D721Med (cell line): ENCODE measurements around the gene FUT6.

Experiments
- DNase-seq: peaks from one replicate; pipeline ENCODE4 v3.0.0; 2011; ENCODE audit warnings: low spot score; ENCODE audit not compliant: insufficient read length
- FAIRE-seq: peaks from 2 replicates; lab custom pipeline; 2011; peaks lifted over from hg19 to GRCh38; lab: Jason Lieb, UNC
- TF ChIP-seq, protein P1 (sequence below): IDR thresholded peaks from 2 replicates; pipeline ENCODE4 v1.5.1; 2012; ENCODE audit warnings: mild to moderate bottlenecking, control low read depth; ENCODE audit not compliant: insufficient read depth; ENCODE audit errors: missing control alignments

FUT6 gene

DNA sequence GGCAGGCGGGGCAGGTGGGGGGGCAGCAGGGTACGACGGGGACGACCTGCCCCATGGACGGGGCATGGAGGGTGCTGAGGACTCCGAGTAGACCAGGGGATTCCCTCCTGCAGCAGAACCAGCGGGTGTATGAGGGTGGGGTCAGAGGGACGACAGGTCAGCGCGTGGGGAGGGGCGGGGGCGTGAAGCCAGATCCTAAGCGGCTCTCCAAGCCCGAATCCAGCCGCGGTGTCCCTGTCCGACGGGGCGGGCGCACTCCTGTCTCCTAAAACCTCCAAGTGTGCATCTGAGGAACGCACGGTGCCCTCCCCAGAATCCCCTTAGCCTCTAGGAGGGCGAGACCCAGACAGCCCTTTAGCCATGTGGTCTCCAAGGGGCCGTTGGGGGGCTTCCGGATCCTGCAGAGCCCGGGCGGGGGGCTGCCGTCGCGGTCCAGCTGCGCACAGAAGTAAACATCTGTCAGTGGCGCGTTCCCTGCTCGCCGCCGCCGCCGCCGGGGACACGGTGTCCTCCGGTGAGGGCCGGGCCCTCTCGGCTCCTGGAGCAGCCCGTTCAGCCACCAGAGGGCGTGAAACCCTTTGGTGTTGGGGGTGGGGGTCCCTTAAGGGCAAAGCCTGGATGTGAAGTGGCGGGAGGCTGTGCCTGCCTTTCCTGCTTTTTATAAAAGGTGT is 33.9 kb downstream of the FUT6 start:
- FAIRE-seq (no peak), DNase-seq (peak; percentile 94)
- TF ChIP-seq, protein P1, sequence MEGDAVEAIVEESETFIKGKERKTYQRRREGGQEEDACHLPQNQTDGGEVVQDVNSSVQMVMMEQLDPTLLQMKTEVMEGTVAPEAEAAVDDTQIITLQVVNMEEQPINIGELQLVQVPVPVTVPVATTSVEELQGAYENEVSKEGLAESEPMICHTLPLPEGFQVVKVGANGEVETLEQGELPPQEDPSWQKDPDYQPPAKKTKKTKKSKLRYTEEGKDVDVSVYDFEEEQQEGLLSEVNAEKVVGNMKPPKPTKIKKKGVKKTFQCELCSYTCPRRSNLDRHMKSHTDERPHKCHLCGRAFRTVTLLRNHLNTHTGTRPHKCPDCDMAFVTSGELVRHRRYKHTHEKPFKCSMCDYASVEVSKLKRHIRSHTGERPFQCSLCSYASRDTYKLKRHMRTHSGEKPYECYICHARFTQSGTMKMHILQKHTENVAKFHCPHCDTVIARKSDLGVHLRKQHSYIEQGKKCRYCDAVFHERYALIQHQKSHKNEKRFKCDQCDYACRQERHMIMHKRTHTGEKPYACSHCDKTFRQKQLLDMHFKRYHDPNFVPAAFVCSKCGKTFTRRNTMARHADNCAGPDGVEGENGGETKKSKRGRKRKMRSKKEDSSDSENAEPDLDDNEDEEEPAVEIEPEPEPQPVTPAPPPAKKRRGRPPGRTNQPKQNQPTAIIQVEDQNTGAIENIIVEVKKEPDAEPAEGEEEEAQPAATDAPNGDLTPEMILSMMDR, result peak; percentile 70

DNA sequence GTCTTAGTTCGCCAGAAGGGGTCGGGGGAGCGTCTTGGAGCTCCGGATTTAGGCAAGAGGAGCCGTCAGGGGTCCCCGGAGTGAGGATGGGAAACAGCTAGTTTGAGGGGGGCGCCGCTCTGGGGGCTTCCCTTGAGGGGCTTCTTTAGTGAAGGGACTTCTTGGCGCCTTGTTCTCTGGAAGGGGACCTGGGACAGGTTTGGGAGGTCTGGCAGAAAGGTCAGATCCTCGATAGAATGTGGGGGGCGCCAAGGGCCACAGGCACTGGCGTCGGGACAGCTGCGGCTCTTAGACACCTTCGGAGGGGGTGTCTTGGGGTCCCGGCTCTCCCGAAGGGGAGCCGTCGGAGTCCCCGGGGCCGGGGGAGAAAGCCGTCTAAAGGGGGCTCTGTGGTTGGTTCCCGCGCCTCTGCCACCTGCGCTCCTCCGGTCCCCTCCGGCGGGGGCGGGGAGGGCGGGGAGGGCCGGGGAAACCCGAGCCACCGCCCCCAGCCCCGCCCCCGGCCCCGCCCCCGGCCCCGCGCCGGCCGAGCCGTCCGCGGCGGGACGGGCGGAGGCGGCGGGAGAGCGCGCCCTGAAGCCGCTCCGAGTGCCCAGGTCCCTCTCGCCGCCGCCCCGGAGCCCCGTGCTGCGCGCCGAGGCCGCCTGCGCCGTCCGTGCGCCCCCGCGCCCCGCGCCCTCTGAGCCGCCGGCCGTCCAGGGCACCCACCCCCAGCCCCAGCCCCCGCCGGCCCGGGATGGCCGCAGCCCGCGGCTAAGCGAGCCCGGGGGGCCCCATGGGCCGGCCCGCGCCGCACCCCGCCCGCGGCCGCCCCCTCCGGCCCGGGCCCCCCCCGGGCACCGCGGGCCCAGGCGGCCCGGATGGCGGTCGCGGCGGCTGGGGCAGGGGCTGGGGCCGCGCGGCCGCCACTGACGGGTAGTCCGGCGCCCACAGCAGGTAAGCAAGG is 34.7 kb downstream of the FUT6 start, which contains the start of gene NRTN:
Gene NRTN, plus strand, starts transcription at position 552 of the 946 bp plus-strand sequence. CDS start 19,099 bp downstream, outside the sequence.
- no peak for FAIRE-seq
- TF ChIP-seq, protein P1, result no peak
- peak; percentile 74 for DNase-seq

DNA sequence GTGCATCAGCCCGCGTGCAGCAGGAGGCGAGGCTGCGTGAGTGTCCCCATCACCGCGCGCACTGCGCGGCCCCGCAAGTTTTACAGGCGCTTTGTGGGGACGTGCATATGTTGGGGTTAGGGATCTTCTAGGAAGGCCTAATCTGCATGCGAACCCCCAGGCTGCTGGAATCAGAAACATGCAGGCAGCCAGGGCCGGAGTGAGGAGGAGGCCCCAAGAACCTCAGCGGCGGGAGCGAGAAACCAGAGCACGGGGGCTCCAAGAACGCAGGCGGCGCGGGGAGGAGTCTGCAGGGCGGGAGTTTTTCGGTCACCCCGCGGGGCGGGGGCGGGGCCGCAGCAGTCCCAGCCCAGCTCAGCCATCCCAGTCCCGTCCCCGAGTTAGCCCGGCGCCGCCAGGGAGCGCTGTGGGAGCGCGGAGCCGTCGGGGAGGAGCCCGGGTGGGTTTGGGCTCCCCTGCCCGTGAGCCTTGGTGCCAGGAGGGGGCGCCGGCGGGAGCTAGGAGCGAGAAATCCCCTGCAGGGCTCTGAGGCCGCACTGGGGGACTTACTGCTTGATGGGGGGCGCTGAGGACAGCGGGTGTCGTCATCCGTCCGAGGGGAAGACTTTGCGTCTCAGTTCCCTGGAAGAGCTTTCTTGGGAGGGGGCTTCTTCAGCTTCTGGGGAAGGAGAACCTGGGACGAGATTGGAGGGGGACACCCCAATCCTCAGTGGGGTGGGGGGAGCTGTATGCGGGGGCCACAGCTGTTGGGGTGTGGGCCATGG is 35.6 kb downstream of the FUT6 start:
- TF ChIP-seq, protein P1, result peak; percentile 96
- FAIRE-seq (no peak), DNase-seq (peak; percentile 87)

DNA sequence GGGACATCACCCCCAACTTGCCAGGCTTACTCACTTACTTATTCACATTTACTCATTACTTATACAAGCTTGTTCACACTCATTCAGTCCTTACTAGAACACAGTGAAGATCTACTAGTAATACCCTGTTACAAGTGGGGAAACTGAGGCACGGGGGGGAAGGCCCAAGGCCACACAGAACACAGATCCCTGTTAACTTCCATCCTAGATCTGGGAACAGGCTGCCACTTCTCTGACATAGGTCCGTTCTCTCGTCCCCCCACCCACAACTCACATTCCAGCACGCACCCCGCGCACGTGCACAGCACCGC is 36.1 kb downstream of the FUT6 start:
- FAIRE-seq (no peak), DNase-seq (no peak)
- TF ChIP-seq, protein P1, result no peak

DNA sequence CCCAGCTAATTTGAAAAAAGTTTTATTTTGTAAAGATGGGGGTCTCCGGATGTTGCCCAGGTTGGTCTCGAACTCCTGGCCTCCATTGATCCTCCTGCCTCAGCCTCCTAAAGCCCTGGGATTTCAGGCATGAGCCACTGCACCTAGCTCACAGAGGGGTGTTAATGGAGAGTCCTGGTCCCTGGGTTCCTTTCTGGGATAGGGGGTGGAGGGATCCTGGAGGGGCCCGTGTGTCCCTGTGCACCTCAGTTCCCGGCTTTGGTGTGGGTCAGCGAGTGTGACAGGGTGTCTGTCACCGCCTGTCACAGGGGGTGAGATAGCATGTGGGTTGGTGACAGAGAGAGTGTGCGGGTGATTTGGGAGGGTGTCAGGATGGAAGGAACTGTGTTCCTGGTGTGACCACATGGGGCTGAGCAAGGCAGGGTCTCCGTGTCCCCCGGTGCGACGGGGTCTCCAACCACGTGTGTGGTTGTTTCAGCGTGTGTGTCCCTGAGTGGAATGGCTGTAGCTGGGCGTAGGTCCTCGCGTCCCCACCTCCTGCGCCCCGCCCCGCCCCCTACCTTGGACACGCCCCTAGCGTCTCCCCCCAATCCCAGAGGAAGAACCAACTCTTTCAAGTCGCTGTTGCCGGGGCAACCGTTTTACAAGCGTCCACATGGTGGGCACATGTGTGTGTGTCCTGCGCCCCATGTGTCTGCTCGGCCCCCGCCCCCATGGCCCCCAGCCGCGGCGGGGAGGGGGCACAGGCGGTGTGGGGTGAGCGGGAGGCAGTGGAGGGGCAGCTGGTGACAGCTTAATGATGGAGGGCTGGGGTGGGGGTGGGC is 37.5 kb downstream of the FUT6 start:
- TF ChIP-seq, protein P1, result no peak

More for the DNA sequence above, 37.5 kb downstream of the FUT6 start:
- FAIRE-seq, result no peak
- DNase-seq, result peak; percentile 58
